ENCODE measurements around the gene PANK1. TPM values are rescaled to one million over a fixed set of nuclear protein-coding genes. Genes with fewer than 3 reads are reported as not detected.

The PANK1 gene
- total RNA-seq, 4 donors from 2014 or later, result 2.0 to 5.0 (median 3.6) TPM

- Histone ChIP-seq H3K4me1 (peaks cover 12 to 25% (median 17%) of the 10 kb centered on the region in 4 donors), H3K9me3 (no peaks in the 10 kb centered on the region), H3K27me3 (no peaks in the 10 kb centered on the region), H3K27ac (replicated peaks in 1 of 4) (no peak overlapping the region), H3K4me3 (no peak overlapping the region), H3K36me3 (no peaks in the 10 kb centered on the region)
- WGBS, result 58% methylated on average over 5 of the region's 5 CpGs
- DNase-seq (ENCODE audit: extremely low spot score), result no peak
- intact Hi-C loops (cut with DNase I), result no loop called here
- TF ChIP-seq CTCF (IDR thresholded peaks at IDR 0.05), result no peak
- no peak for TF ChIP-seq POLR2A (IDR thresholded peaks at IDR 0.05; ENCODE audit: low read depth)
- TF ChIP-seq EP300 (IDR thresholded peaks at IDR 0.05), result no peak
- no peak for TF ChIP-seq POLR2AphosphoS5 (IDR thresholded peaks at IDR 0.05)
These were observed 2.0 kb upstream of the PANK1 start for GRCh38 chr10:89646889-89647657.

- intact Hi-C loops (cut with DNase I), result no loop called here
- Histone ChIP-seq H3K27me3 (no peaks in the 10 kb centered on the region), H3K27ac (replicated peaks in 1 of 4) (peak overlapping the region; percentile 88 to 93 (median 91)), H3K36me3 (no peaks in the 10 kb centered on the region), H3K9me3 (no peaks in the 10 kb centered on the region), H3K4me3 (peak overlapping the region; percentile 68 to 92 (median 73)), H3K4me1 (peaks cover 12 to 25% (median 17%) of the 10 kb centered on the region in 4 donors)
- TF ChIP-seq POLR2AphosphoS5 (IDR thresholded peaks at IDR 0.05) (no peak), POLR2A (IDR thresholded peaks at IDR 0.05; ENCODE audit: low read depth) (no peak), CTCF (IDR thresholded peaks at IDR 0.05) (no peak), EP300 (IDR thresholded peaks at IDR 0.05) (no peak)
- WGBS, result 17% methylated on average over 6 of the region's 6 CpGs
- DNase-seq (ENCODE audit: extremely low spot score), result no peak
These were observed 715 bp upstream of the PANK1 start for GRCh38 chr10:89645742-89646172.

- under 1% methylated on average over 17 of the region's 35 CpGs for WGBS
- no peaks in the 10 kb centered on the region for H3K36me3 ChIP-seq
- H3K4me1 ChIP-seq, result peaks cover 12 to 25% (median 17%) of the 10 kb centered on the region in 4 donors
- intact Hi-C loops (cut with DNase I), result no loop called here
- no peaks in the 10 kb centered on the region for H3K27me3 ChIP-seq
- no peaks in the 10 kb centered on the region for H3K9me3 ChIP-seq
- TF ChIP-seq POLR2AphosphoS5 (IDR thresholded peaks at IDR 0.05) (no peak), EP300 (IDR thresholded peaks at IDR 0.05) (no peak), POLR2A (IDR thresholded peaks at IDR 0.05; ENCODE audit: low read depth) (no peak), CTCF (IDR thresholded peaks at IDR 0.05) (no peak)
- DNase-seq (ENCODE audit: extremely low spot score), result no peak
- peak overlapping the region; percentile 68 to 92 (median 73) for H3K4me3 ChIP-seq
- peak overlapping the region; percentile 88 to 93 (median 91) for H3K27ac ChIP-seq (replicated peaks in 1 of 4)
These were observed 413 bp downstream of the PANK1 start for GRCh38 chr10:89644691-89644966.

GRCh38 chr10:89643812-89644690 is 991 bp downstream of the PANK1 start:
- under 1% methylated on average over 49 of the region's 49 CpGs for WGBS
- Histone ChIP-seq H3K27ac (replicated peaks in 1 of 4) (peak overlapping the region; percentile 88 to 93 (median 91)), H3K36me3 (no peaks in the 10 kb centered on the region), H3K27me3 (no peaks in the 10 kb centered on the region), H3K4me1 (peaks cover 12 to 25% (median 17%) of the 10 kb centered on the region in 4 donors), H3K4me3 (peak overlapping the region; percentile 68 to 92 (median 73)), H3K9me3 (no peaks in the 10 kb centered on the region)
- peak; percentile 94 for DNase-seq (ENCODE audit: extremely low spot score)
- TF ChIP-seq POLR2AphosphoS5 (IDR thresholded peaks at IDR 0.05) (peak; percentile 96), CTCF (IDR thresholded peaks at IDR 0.05) (no peak), EP300 (IDR thresholded peaks at IDR 0.05) (no peak), POLR2A (IDR thresholded peaks at IDR 0.05; ENCODE audit: low read depth) (peak; percentile 72)
- intact Hi-C loops (cut with DNase I), result loop anchor here (2.0 kb wide), 1 partner anchor 57 kb away; the partner anchor contains the start of gene KIF20B

Measured in esophagus muscularis mucosa (tissue), 4 donors.